ENCODE data around the gene REX1BD.

DNA sequence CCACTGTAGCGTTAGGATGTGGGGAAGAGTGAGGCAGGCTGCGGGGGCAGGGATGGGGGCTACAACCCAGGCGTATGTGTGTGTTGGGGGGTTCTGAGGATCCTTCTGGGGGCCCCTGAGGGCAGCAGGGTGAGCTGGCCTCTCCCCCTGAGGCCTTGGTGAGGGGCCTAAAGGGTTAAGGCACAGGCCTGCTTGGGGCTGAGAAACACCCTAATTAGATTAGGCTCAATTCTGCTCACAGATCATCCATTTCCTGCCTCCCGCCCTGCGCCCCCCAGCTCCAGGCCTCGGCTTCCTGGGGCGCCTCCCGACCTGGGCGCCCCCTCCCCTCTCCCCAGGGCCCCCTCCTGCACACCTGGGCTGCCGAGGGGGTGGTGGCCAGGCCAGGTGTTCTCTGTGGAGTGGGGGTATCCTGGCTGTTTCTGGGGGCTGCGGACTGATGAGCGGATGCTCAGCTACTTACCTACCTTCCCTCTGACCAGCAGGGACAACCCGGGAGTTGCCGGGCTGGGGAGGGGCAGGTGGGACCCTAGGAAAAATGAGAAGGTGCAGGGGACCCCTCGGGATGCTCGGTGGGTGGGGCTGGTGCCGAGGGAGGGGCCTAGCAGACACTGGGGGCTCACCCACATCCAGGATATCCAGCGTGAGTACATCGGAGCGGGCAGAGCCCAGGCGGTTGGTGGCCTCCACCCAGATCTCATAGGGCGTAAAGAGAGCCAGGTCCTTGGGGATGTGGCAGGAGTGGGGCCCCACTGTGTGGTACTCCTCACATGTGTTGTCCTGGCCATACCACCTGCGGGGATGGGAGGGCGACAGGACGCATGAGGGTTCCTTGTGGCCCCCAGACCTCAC, 9.4 kb downstream of the REX1BD start:
- TF ChIP-seq, protein P1, sequence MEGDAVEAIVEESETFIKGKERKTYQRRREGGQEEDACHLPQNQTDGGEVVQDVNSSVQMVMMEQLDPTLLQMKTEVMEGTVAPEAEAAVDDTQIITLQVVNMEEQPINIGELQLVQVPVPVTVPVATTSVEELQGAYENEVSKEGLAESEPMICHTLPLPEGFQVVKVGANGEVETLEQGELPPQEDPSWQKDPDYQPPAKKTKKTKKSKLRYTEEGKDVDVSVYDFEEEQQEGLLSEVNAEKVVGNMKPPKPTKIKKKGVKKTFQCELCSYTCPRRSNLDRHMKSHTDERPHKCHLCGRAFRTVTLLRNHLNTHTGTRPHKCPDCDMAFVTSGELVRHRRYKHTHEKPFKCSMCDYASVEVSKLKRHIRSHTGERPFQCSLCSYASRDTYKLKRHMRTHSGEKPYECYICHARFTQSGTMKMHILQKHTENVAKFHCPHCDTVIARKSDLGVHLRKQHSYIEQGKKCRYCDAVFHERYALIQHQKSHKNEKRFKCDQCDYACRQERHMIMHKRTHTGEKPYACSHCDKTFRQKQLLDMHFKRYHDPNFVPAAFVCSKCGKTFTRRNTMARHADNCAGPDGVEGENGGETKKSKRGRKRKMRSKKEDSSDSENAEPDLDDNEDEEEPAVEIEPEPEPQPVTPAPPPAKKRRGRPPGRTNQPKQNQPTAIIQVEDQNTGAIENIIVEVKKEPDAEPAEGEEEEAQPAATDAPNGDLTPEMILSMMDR (IDR thresholded peaks at IDR 0.05), result no peak
- TF ChIP-seq POLR2A (IDR thresholded peaks at IDR 0.05), result no peak
